Gastroesophageal sphincter (tissue), 3 donors: ENCODE data around the gene FAIM2.

ENCODE experiments used
- EP300 ChIP-seq: sonication (generic); formaldehyde crosslinking; IDR thresholded peaks from one replicate; pipeline ENCODE4 v1.6.1; 2017; ENCODE audit warnings: antibody characterized with exemption, mild to moderate bottlenecking
- POLR2A ChIP-seq, 2 donors: fragments of 450-650 bp; IDR thresholded peaks; one replicate each; pipeline ENCODE4 v1.6.1; 2017; ENCODE audit warnings: antibody characterized with exemption in 2 of 2, mild to moderate bottlenecking in 2 of 2, moderate library complexity in 1 of 2
- POLR2AphosphoS5 ChIP-seq: sonication (generic); formaldehyde crosslinking; IDR thresholded peaks from one replicate; pipeline ENCODE4 v1.6.1; 2017; ENCODE audit warnings: antibody characterized with exemption
- TF ChIP-seq, protein P1 (sequence below), 4 experiments: fragments of 200-600 bp in 2 of 4; fragments of 450-650 bp in 2 of 4; sonication (generic) in 1 of 4; IDR thresholded peaks; one replicate each; pipeline ENCODE4 v1.5.1; 2017 to 2019; ENCODE audit warnings: antibody characterized with exemption in 4 of 4, mild to moderate bottlenecking in 2 of 4, moderate library complexity in 2 of 4

DNA sequence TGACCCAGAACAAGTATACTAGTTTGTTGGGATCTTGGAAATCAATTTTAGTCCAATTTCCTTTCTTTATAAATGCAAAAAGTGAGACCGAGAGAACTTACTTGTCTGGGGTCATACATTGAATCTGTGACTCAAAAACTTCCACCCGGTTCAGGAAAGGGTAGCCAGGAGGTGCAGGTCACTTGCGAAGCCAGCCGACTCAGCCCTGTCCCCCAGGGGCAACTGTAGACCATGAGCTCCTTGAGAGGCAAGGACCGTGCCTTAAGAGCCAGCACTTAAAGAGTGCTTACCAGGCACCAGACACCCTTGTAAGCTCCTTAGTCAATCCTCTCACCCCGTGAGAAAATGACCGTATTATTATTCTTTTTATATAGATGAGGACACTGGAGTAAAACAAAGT is 60.3 kb downstream of the FAIM2 start:
- TF ChIP-seq, protein P1, sequence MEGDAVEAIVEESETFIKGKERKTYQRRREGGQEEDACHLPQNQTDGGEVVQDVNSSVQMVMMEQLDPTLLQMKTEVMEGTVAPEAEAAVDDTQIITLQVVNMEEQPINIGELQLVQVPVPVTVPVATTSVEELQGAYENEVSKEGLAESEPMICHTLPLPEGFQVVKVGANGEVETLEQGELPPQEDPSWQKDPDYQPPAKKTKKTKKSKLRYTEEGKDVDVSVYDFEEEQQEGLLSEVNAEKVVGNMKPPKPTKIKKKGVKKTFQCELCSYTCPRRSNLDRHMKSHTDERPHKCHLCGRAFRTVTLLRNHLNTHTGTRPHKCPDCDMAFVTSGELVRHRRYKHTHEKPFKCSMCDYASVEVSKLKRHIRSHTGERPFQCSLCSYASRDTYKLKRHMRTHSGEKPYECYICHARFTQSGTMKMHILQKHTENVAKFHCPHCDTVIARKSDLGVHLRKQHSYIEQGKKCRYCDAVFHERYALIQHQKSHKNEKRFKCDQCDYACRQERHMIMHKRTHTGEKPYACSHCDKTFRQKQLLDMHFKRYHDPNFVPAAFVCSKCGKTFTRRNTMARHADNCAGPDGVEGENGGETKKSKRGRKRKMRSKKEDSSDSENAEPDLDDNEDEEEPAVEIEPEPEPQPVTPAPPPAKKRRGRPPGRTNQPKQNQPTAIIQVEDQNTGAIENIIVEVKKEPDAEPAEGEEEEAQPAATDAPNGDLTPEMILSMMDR (IDR thresholded peaks at IDR 0.05) = no peak
- TF ChIP-seq POLR2AphosphoS5 (no peak), POLR2A (IDR thresholded peaks at IDR 0.05) (no peak), EP300 (no peak)
